ENCODE results near the gene POU2AF2.

DNA sequence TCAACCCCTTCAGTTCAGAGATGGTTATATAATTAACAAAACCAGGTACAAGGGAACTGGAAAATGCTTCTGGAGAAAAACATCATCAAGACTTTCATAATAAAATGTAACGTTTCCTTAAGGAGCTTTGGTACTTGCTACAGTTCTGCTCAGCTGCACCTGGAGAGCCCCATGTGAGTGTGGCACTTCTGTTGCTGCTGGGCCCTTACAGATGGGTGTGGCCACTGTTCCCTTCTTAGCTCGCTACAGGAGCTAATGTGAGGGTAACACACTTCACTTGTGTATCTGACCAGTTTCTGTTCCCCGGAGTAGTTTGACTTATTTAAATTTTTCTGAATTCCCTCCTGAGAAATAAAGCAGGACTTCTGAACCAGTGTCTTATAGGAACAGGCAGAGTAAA is 56.8 kb downstream of the POU2AF2 start:
- TF ChIP-seq, protein P1, sequence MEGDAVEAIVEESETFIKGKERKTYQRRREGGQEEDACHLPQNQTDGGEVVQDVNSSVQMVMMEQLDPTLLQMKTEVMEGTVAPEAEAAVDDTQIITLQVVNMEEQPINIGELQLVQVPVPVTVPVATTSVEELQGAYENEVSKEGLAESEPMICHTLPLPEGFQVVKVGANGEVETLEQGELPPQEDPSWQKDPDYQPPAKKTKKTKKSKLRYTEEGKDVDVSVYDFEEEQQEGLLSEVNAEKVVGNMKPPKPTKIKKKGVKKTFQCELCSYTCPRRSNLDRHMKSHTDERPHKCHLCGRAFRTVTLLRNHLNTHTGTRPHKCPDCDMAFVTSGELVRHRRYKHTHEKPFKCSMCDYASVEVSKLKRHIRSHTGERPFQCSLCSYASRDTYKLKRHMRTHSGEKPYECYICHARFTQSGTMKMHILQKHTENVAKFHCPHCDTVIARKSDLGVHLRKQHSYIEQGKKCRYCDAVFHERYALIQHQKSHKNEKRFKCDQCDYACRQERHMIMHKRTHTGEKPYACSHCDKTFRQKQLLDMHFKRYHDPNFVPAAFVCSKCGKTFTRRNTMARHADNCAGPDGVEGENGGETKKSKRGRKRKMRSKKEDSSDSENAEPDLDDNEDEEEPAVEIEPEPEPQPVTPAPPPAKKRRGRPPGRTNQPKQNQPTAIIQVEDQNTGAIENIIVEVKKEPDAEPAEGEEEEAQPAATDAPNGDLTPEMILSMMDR (IDR thresholded peaks at IDR 0.05; ENCODE audit: low read depth, low read length, poor library complexity, severe bottlenecking): no peak
- no peak for TF ChIP-seq EZH2phosphoT487 (IDR thresholded peaks at IDR 0.05; ENCODE audit: borderline replicate concordance, low read length)
